Caki2 (cell line): ENCODE results near the gene RRP1B. TPM values are rescaled to one million over a fixed set of nuclear protein-coding genes. Genes with fewer than 3 reads are reported as not detected.
A peak's percentile ranks its signal among the peaks of the same experiment; 100 is the strongest.

ENCODE experiments used
- DNase-seq: peaks from one replicate; pipeline ENCODE4 v3.0.0-alpha.2; 2015; ENCODE audit warnings: low read depth
- in situ Hi-C: cut with HindIII; loops from 2 replicates; pipeline ENCODE4 v1.10.0; 2016; ENCODE audit warnings: low sequenced_read_pairs, low pct_unique_long_range_greater_than_20kb, mixed read lengths
- total RNA-seq: library from RNA; depleted of rRNA; stranded (reverse); fragments of >200 nt; shearing (Covaris generic); gene quantifications from 2 replicates; pipeline ENCODE4 v1.2.3, GENCODE V29; 2014; ENCODE audit warnings: low replicate concordance

The RRP1B gene
- total RNA-seq, 1 experiment from 2014 or later: 23.5 TPM

- DNase-seq: peak; percentile 82
- in situ Hi-C loops: no loop called here
Observed at GRCh38 chr21:43716376-43717165, 57.2 kb downstream of the RRP1B start.

DNA sequence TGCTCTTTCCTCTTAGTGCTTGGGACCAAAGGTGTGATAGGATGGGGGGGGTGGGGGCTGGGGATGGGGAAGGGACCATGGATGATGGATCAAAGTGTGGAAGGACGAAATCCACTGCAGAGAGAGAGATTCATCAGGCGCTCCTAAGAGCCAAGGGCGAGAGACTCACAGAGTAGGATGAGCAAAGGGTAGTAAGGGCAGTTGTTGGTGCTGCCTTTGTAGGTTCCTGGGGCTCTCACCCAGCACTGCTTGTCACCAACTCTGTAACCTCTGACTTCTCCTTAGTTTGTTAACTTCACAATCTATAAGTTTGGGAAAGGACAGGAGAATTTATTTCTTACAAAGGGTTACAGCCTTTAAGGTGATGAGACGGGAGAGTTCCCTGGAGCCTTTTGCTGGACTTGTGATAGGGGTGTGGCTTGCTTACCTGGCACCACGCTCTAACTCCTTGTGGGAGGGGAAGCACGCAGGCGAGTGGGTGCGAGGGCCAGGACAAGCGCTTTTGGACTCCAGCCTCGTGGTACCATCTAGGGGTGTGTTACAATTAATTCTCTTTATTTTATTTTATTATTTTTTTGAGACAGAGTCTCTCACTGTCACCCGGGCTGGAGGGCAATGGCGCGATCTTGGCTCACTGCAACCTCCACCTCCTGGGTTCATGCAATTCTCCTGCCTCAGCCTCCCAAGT lies 58.0 kb downstream of the RRP1B start:
- in situ Hi-C loops: no loop called here
- no peak for DNase-seq

DNA sequence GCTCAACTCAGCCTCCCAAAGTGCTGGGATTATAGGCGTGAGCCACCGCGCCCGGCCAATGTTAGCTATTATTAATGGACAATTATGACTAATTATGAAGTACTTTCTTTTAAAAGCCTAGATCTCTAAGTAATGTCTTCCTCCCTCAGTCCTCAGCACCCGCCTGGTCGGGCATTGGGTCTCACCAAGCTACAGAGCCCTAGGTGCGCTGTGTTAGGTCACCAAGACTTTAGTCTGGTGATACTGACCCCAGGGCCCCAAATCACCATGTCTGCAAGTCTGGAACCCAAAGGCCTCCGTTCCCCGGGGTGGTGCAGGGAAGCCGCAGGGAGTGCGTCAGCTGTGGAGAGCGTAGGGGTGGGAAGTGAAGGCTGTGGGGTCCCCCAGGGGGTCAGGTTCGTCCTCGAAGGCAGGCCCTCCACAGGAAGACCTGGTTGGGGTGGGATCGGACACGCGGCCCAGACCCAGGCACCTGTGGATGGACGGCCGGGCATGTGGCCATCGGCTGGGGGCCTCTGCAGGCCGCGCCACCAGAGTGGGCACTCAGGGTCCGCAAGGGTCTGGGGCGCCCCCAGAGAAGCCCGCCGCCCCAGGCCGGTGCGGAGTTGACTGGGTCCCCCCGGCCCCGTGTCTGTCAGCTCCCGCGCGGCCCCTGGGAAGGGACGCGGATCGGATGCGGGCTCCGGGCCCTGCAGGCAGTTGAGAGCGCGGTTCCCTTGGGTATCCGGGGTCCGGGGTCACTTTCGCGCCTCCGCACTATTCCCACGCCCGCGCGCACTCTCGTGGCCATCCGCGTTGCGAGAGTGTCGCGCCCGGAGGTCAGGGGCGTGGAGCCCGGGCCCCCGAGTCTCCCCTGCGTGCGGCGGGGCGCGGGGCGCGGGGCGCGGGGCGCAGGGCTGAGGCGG lies 58.9 kb downstream of the RRP1B start:
- in situ Hi-C loops: no loop called here
- no peak for DNase-seq

DNA sequence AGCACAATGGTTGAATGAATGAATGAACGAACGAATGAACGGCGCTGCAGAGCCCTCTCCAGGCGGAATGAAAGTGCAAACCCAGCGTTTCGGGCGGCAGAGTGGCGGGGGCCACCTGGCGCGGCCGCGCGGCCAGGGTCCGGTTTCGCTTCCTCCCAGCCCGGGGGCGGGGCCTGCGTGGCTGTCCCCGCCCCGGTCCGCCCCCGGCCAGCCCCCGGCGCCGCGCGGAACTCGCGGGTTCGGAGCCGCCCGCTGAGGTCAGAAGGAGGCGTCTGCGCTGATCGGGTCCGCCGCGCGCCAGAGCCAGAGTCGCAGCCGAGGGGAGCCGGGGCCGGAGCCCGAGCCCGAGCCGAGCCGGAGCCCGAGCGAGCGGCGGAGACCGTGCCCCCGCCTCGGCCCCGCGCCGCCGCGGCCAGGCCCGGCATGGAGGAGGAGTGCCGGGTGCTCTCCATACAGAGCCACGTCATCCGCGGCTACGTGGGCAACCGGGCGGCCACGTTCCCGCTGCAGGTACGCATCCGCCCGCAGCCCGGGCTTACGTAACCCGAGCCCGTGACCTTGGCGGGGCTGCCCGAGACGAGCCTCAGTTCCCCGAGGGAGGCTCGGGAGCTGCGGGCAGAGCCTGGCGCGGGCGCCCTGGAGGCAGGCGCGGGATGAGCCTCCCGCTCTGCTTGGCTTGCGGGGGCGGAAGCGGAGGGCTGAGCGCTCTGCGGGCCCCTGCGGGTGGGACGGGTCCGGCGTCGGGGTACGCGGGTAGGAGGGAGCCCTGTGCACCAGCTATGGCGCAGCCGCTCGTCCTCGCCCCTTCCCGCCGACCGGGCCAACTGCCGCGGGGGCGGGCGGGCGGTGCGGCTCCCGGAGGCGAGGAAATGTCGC lies 59.8 kb downstream of the RRP1B start, which contains the start of gene PDXK:
Gene PDXK, plus strand, starts transcription at position 258 of the 876 bp plus-strand sequence. Its CDS starts 166 bp downstream, at position 424.
- peak; percentile 83 for DNase-seq
- in situ Hi-C loops: no loop called here

DNA sequence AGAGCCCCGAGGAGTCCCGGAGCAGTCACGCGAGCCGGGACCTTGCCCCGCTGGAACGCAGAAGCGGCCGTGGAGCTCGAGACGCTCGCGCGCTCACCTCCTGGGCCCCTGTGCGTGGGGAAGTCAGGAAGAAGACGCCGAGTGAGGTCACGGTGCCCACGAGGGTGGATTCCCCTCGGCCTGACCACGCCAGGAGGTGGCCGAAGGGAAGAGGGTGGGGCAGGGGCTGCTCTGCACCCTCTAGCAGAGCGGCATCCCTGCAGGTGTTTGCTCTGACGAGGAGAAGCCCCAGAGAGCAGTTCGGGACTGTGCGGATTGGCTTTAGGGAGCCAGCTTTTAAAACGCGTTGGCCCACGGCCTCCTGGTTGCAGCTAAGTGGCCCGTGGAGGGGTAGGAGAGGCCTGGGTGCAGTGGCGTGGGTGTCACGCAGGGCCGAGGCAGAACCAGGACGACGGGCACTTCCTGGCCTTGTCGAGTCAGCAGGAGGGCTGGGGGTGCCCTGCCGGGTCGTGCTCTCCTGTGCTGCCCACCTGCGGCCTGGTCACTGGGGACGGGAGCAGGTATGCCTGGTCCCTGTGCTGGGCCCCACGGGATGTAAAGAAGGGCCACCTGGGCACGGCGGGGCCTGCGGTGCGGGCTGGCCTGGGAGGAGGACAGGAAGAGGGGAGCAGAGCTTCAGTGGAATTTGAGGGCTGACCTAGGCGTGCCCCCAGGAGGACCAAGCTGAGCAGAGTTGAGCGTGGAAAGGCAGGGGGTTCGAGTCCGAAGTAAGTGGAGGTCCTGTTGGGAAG lies 60.6 kb downstream of the RRP1B start:
- in situ Hi-C loops: no loop called here
- no peak for DNase-seq

GRCh38 chr21:43720539-43721166 lies 61.3 kb downstream of the RRP1B start:
- in situ Hi-C loops: no loop called here
- no peak for DNase-seq

- no peak for DNase-seq
- in situ Hi-C loops: no loop called here
Observed at GRCh38 chr21:43721206-43721605, 61.8 kb downstream of the RRP1B start.

DNA sequence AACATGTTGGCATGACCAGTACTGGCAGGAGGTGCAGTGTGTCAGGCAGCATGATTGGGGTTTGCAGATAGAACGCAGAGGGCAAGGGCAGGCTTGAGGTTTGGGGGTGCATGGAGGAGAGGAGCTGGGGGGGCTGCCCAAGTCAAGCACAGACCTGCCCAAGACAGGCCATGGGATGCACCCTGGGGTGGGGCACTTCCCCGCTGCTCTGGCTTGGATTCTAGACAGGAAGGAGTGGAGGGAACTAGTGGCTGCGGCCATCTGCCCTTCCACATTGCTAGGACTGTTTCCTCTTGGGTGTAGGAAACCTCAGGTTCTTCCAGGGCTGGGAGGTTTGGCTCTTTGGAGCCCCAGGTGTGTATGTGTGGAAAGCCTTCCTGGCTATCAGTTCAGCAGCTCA lies 62.6 kb downstream of the RRP1B start:
- DNase-seq: no peak
- in situ Hi-C loops: no loop called here

DNA sequence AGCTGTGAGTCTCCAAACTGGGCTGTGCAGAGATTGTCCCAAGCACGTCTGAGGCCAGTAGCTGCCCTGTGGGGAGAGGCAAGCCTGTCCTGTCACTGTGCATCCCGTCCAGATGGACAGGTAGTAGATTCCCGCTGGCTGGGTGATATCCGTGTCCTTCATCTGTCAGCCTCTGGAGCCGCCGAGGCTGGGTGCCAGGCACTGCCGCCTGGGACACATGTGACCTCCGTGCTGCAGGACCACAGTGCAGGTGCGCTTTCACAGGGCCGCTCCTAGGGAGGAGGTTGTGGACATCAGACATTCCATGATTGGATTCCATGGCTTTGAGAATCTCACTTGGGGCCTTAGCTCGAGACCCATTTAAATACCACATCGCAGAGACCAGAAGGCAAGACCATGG lies 64.3 kb downstream of the RRP1B start:
- DNase-seq: no peak
- in situ Hi-C loops: no loop called here

GRCh38 chr21:43726686-43727518 lies 67.5 kb downstream of the RRP1B start:
- DNase-seq: no peak
- in situ Hi-C loops: no loop called here

GRCh38 chr21:43727519-43728153 lies 68.3 kb downstream of the RRP1B start:
- in situ Hi-C loops: no loop called here
- DNase-seq: peak; percentile 74

DNA sequence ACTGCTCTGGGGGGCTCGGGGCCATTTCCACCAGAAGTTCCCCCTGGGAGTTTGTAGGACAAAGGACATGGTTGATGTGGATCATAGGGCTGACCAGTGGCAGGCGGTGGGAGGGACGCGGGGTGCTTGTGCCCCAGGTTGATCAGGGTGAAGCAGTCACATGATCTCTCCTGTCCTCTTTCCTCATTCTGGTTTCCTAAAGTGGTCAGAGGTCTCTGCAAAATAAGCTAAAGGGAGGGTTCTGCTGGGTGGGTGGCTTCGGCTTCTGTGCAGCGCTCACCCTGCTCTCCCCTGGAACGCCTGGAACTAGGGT lies 68.8 kb downstream of the RRP1B start:
- no peak for DNase-seq
- in situ Hi-C loops: no loop called here

DNA sequence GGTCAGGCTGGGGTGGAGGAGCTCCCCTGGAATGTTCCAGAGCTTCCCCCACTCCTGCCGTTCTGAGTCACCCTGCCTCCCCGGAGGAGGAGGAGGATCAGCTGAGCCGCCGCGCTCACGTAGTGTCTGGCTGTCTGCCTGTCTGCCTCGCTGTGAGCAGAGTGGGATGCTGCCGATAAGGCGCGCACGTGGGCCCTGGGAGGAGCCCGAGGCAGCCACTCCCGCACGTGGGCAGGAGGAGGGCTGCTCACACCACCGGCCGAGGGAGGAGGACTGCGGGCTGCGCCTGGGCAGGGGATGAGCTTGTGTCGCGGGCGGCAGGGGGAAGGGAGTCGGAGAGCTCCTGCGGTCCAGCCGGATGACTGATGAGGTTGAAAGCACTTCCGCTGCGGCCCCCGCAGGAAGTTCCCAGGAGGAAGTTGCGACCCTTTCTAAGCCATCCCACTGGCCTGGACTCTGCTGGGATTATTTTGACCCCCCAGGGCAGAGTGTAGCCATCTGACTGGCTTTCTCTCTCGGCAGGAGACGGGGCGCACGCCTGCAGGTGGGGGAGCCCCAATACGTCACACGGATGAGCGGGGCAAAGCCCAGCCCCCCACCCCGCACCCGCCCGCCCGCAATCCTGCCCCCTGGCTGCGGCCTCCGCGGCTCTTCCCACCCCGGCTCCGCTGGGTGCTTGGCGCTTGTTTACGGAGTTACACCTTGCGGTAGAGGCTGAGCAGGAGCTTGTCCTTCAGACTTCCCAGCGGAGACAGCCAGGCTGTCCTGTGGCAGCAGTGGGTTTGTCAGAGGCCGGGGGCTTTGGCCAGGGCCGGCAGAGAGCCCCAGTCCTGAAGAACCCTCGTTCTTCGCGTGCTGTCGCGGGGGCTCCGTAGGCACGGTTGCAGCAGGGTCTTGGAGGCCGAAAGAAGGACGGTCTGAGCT lies 69.4 kb downstream of the RRP1B start:
- in situ Hi-C loops: no loop called here
- DNase-seq: peak; percentile 99

GRCh38 chr21:43731476-43731875 lies 72.1 kb downstream of the RRP1B start:
- no peak for DNase-seq
- in situ Hi-C loops: no loop called here
